Activated CD4-positive, alpha-beta T cell treated with anti-CD3 and anti-CD28 coated beads, Interleukin-2, amount 10 ng/mL, durations not matched to agents 24 days and 14 days (primary cell): ENCODE data around the gene RTN4RL2. TPM values are rescaled to one million over a fixed set of nuclear protein-coding genes. Genes with fewer than 3 reads are reported as not detected.
"Not testable (repeated sequence)": the region's sequence is repeated elsewhere in the genome, so short reads cannot be mapped to it uniquely, and the experiment has no call there.

Source experiments
- DNase-seq: peaks from one replicate; pipeline ENCODE4 v3.0.0; 2022
- H3K27ac Mint-ChIP-seq: one replicate; pipeline ENCODE4 v1.8.0; 2022; ENCODE audit warnings: mild to moderate bottlenecking, mixed read lengths
- H3K27me3 Mint-ChIP-seq: one replicate; pipeline ENCODE4 v1.8.0; 2022; ENCODE audit warnings: mixed read lengths
- H3K36me3 Mint-ChIP-seq: one replicate; pipeline ENCODE4 v1.8.0; 2022; ENCODE audit warnings: low read depth, mild to moderate bottlenecking, mixed read lengths
- H3K4me1 Mint-ChIP-seq: one replicate; pipeline ENCODE4 v1.8.0; 2021; ENCODE audit warnings: mixed read lengths
- H3K4me3 Mint-ChIP-seq: one replicate; pipeline ENCODE4 v1.8.0; 2022; ENCODE audit warnings: mild to moderate bottlenecking, moderate library complexity, mixed read lengths
- H3K9me3 Mint-ChIP-seq: one replicate; pipeline ENCODE4 v1.8.0; 2021; ENCODE audit warnings: mixed read lengths
- intact Hi-C: fragments of 100-400 bp; cut with micrococcal nuclease; formaldehyde crosslinking; loops from one replicate; pipeline ENCODE4 v1.15.1; 2023
- total RNA-seq: library from RNA; stranded (reverse); gene quantifications from 2 replicates; pipeline ENCODE4 v1.2.3, GENCODE V29; 2022

Gene RTN4RL2
- total RNA-seq, 1 donor from 2014 or later: 0.23 TPM

GRCh38 chr11:57439786-57440185, 20.5 kb upstream of the RTN4RL2 start:
- H3K27ac Mint-ChIP-seq: no peak overlapping the region
- intact Hi-C loops: no loop called here

DNA sequence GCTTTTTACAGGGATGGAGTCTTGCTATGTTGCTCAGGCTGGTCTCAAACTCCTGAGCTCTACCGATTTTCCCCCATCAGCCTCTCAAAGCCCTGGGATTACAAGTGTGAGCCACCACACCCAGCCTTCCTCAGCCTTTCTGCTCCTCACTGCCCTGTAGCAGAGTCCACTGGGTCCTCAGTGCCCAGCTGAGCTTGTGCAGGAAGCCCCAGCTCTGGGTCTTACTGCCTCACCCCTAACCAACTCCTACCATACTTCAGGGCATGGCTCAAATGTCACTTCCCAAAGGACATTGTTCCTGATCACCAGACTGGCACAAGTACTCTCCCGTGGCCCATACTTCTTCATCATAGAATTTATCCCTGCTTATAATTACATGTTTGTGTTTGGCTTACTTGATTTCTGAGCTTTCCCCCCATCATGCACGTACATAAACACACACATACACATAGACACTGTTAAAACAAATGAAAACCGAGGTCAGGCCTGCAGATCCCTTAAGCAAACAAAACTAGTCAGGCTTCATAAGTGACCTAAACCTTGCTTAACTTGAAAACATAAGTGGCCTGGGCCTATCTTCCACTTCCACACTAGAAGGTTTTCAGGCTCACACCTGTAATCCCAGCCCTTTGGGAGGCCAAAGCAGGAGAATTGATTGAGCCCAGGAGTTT, 19.4 kb upstream of the RTN4RL2 start:
- Mint-ChIP-seq H3K27ac (no peak overlapping the region), H3K36me3 (no peaks in the 10 kb centered on the region), H3K4me1 (no peaks in the 10 kb centered on the region), H3K9me3 (no peaks in the 10 kb centered on the region), H3K4me3 (no peak overlapping the region), H3K27me3 (peaks cover 5% of the 10 kb centered on the region)
- intact Hi-C loops: no loop called here
- DNase-seq: no peak

More at GRCh38 chr11:57439786-57440185, 20.5 kb upstream of the RTN4RL2 start:
- no peak for DNase-seq
- H3K36me3 Mint-ChIP-seq: no peaks in the 10 kb centered on the region
- H3K4me3 Mint-ChIP-seq: no peak overlapping the region
- H3K4me1 Mint-ChIP-seq: no peaks in the 10 kb centered on the region
- peaks cover 6% of the 10 kb centered on the region for H3K27me3 Mint-ChIP-seq
- no peaks in the 10 kb centered on the region for H3K9me3 Mint-ChIP-seq

DNA sequence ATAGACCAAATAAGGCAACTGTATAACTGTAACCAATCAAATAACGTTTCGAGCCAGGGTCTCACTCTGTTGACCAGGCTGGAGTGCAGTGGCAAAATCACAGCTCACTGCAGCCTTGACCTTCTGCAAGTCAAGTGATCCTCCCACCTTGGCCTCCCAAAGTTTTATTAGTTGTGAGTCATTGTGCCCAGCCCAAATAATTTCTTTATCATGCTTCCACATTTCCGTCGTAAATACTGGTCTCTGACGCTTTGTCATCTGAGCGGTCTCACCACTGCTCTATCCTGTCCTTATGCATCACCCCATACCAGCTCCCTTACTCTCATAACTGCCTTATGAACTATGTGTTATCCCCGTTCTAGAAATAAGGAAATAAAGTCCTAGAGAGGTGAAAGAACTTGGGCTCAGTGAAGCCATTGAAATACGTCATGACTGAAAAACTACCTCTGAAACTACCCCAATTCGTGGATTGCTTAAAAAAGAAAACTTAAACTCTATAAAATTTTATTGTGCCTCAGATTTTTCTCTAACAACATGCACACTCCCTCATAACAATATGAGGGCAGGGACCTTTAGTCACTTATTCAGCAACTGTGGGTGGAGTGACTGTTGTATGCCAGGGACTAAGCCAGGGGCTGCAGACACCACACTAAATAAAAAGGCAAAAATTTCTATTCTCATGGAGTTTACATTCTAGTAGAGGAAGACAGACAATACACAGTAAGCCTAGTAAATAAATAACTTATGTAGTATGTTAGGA, 15.8 kb upstream of the RTN4RL2 start:
- Mint-ChIP-seq H3K36me3 (no peaks in the 10 kb centered on the region), H3K27me3 (peaks cover 16% of the 10 kb centered on the region), H3K9me3 (no peaks in the 10 kb centered on the region), H3K4me1 (peaks cover 3% of the 10 kb centered on the region), H3K4me3 (no peak overlapping the region), H3K27ac (no peak overlapping the region)
- intact Hi-C loops: no loop called here
- no peak for DNase-seq

- H3K9me3 Mint-ChIP-seq, H3K27ac Mint-ChIP-seq, H3K4me3 Mint-ChIP-seq, H3K36me3 Mint-ChIP-seq, DNase-seq, intact Hi-C loops, H3K4me1 Mint-ChIP-seq: not testable (repeated sequence)
- H3K27me3 Mint-ChIP-seq: peaks cover 19% of the 10 kb centered on the region
Measured at GRCh38 chr11:57445122-57445394, 15.3 kb upstream of the RTN4RL2 start.

GRCh38 chr11:57446055-57446454, 14.3 kb upstream of the RTN4RL2 start:
- intact Hi-C loops: no loop called here
- Mint-ChIP-seq H3K4me3 (no peak overlapping the region), H3K9me3 (no peaks in the 10 kb centered on the region), H3K4me1 (peaks cover 3% of the 10 kb centered on the region), H3K27ac (no peak overlapping the region), H3K27me3 (peaks cover 19% of the 10 kb centered on the region), H3K36me3 (no peaks in the 10 kb centered on the region)
- no peak for DNase-seq

DNA sequence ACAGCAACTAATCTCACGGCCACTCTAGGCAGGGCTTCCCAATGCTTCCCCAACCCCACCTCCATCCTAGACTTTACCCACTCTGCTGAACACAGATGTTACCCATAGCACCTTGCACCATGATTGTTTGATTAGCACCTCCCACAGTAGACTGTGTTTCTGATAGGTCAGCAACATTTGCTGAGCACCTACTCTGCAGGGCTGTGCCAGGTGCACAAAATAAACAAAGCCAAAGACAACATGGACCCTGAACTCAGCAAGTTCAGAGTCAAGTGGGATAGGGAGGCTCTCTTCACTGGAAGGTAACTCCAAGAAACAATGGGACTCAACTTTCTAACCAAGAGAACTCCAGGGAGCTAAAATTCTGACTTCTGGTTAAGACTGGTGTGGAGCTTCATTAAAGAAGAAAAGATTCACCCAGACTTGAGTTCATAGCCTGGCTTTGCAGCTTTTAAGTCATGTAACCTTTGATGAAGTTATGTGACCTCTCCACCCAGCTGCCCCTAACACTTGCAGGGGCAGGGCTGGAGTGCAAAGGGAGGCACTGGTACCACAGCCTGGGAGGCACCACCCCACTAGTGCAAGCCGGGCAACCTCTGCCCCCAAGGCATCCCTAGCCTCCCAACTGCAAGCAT, 6.7 kb upstream of the RTN4RL2 start:
- Mint-ChIP-seq H3K36me3 (no peaks in the 10 kb centered on the region), H3K4me1 (peaks cover 12% of the 10 kb centered on the region), H3K4me3 (no peak overlapping the region), H3K27ac (no peak overlapping the region), H3K27me3 (peaks cover 36% of the 10 kb centered on the region), H3K9me3 (no peaks in the 10 kb centered on the region)
- intact Hi-C loops: no loop called here
- no peak for DNase-seq

DNA sequence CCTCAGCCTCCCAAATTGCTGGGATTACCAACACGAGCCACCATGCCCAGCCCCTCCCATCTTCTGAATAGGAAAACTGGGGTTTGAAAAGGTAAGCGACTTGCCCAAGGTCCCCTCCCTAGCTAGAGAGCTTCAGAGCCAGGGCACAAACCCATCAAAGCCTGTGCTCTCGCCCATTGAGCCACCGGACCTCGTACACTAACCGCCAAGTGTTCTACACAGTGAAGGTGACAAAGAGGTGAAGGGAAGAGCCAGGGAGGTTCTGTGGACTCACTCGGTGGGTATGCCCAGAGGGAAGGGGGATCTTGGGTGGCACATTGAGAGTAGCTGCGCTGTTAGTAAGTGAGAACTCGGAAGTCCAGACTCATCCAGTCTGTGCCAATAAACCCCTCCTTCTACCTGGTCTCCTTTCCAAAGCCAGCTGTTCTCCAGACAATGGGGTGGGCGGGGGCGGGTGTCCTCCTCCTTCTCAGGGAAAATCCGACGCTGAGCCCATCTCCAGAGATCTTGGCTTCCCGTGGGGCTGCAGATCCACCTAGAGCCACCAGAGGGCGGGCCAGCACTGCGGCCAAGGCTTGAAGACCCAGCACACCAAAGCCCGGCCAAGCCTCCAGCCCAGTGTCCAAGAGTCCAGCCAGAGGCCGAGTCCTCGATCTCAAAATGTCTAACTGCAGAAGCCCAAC, 3.2 kb upstream of the RTN4RL2 start:
- H3K4me3 Mint-ChIP-seq: peak overlapping the region; percentile 62
- H3K36me3 Mint-ChIP-seq: no peaks in the 10 kb centered on the region
- H3K27ac Mint-ChIP-seq: peak overlapping the region; percentile 29
- peaks cover 52% of the 10 kb centered on the region for H3K27me3 Mint-ChIP-seq
- no peaks in the 10 kb centered on the region for H3K9me3 Mint-ChIP-seq
- peak; percentile 93 for DNase-seq
- intact Hi-C loops: loop anchor here (1.0 to 2.0 kb wide), 4 partner anchors 23 to 112 kb away; partner anchors contain the start of gene SLC43A1
- H3K4me1 Mint-ChIP-seq: peaks cover 26% of the 10 kb centered on the region

GRCh38 chr11:57457643-57458023, 2.7 kb upstream of the RTN4RL2 start:
- H3K4me3 Mint-ChIP-seq: peak overlapping the region; percentile 62
- H3K4me1 Mint-ChIP-seq: peaks cover 26% of the 10 kb centered on the region
- H3K27me3 Mint-ChIP-seq: peaks cover 50% of the 10 kb centered on the region
- no peak for DNase-seq
- intact Hi-C loops: loop anchor here (1.0 to 2.0 kb wide), 6 partner anchors 23 to 183 kb away; partner anchors contain the start of gene SLC43A1
- no peaks in the 10 kb centered on the region for H3K36me3 Mint-ChIP-seq
- H3K27ac Mint-ChIP-seq: peak overlapping the region; percentile 29
- no peaks in the 10 kb centered on the region for H3K9me3 Mint-ChIP-seq

DNA sequence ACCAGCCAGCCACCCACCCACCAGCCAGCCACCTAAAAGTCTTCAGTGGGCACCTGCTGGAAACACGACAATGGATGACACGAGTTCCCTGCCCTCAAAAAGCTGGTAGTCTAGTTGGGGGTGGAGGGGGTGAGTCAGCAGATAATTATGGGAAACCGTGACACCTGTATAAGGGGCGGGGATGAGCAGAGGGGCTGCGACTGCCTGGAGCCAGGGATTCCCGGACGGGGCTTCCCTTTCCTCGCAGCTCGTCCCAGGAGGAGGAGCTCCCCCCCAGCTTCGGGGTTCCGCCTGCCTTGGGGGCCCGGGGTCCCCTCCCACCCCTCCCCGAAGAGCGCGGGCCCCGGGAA, 2.3 kb upstream of the RTN4RL2 start:
- no peak overlapping the region for H3K27ac Mint-ChIP-seq
- peak overlapping the region; percentile 84 for H3K4me3 Mint-ChIP-seq
- no peaks in the 10 kb centered on the region for H3K9me3 Mint-ChIP-seq
- peaks cover 51% of the 10 kb centered on the region for H3K27me3 Mint-ChIP-seq
- H3K36me3 Mint-ChIP-seq: no peaks in the 10 kb centered on the region
- intact Hi-C loops: loop anchor here (2.0 kb wide), 2 partner anchors 33 to 183 kb away; no protein-coding TSS in a partner anchor
- H3K4me1 Mint-ChIP-seq: peaks cover 26% of the 10 kb centered on the region
- peak; percentile 64 for DNase-seq

DNA sequence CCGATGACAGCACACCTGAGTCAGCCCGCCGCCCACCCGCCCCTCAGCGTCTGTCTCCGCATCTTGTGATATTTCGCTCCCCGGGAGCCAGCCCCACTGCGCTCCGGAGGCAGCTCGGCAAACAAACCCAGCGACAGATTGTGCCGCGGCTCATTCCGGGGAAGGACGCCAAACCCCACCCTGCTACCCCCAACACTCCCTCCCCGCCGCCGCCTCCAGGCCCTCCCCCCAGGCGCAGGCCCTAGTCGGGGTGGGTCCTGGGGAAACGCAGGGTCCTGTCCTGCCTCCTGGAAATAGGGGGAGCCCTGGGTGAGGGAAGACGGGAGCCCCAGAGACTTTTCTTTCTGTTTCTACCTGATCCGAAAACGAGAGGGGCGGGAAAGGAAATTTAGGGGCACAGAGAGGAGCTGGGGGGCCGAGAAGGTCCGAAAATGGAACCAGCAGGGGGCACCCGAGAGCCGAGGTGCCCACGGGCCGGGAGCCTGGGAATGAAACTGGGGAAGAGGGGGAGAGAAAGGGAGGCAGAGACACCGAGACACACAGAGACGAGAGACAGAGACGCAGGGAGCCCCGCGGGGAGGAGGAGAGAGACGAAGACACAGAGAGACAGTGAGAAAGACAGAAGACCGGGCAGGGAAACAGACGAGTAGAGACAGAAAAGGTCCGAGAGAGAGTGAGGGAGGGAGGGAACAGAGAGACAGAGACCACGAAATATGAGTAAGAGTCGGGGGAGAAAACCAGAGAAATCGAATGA, 1.7 kb upstream of the RTN4RL2 start:
- DNase-seq: peak; percentile 84
- no peaks in the 10 kb centered on the region for H3K36me3 Mint-ChIP-seq
- intact Hi-C loops: loop anchor here (2.0 kb wide), 2 partner anchors 34 to 182 kb away; no protein-coding TSS in a partner anchor
- H3K27ac Mint-ChIP-seq: peak overlapping the region; percentile 1
- H3K9me3 Mint-ChIP-seq: no peaks in the 10 kb centered on the region
- H3K4me1 Mint-ChIP-seq: peaks cover 26% of the 10 kb centered on the region
- H3K27me3 Mint-ChIP-seq: peaks cover 54% of the 10 kb centered on the region
- peak overlapping the region; percentile 84 for H3K4me3 Mint-ChIP-seq

DNA sequence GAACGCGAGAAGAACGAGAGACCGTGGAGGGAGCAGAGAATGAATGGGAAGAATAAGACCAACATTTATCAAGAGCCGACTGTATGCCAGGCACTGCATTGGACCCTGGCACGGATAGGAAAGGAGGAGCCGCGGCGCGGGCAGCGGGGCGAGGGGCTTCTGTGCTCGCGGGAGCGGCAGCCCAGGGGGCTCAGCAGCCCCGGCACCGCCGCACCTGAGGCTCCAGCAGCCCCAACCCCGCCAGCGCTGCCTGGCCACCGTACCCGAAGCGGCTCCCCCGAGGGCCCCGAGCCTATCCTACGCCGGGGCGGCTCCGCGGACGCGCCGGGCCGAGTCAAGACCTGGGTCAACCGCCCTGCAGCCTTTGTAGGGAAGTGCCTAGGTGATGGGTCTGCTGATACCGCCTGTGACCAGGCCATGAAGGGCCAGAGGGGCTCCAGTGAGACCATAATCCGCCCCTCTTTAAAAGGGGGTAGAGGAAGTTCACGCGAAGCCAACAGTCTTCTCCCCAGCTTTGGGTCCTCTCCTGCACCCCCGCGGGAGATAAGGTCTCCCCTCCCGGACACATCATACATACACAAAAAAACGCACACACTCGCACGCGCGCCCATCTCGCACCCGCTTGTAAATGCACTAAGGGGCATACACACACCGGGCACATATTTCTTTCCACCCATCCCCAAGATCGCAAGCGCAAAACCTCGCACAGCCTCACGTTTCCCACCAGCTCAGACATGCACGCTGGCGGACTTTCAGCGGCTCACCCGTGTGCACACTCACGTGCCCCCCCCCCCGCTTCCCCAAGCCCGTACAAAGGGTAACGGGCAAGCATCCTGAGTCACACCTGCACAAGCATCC, 935 bp upstream of the RTN4RL2 start:
- peak; percentile 73 for DNase-seq
- Mint-ChIP-seq H3K4me1 (peaks cover 26% of the 10 kb centered on the region), H3K9me3 (no peaks in the 10 kb centered on the region), H3K4me3 (peak overlapping the region; percentile 84), H3K36me3 (no peaks in the 10 kb centered on the region), H3K27ac (peak overlapping the region; percentile 7), H3K27me3 (peaks cover 57% of the 10 kb centered on the region)
- intact Hi-C loops: loop anchor here (2.0 kb wide), 2 partner anchors 35 to 181 kb away; no protein-coding TSS in a partner anchor

DNA sequence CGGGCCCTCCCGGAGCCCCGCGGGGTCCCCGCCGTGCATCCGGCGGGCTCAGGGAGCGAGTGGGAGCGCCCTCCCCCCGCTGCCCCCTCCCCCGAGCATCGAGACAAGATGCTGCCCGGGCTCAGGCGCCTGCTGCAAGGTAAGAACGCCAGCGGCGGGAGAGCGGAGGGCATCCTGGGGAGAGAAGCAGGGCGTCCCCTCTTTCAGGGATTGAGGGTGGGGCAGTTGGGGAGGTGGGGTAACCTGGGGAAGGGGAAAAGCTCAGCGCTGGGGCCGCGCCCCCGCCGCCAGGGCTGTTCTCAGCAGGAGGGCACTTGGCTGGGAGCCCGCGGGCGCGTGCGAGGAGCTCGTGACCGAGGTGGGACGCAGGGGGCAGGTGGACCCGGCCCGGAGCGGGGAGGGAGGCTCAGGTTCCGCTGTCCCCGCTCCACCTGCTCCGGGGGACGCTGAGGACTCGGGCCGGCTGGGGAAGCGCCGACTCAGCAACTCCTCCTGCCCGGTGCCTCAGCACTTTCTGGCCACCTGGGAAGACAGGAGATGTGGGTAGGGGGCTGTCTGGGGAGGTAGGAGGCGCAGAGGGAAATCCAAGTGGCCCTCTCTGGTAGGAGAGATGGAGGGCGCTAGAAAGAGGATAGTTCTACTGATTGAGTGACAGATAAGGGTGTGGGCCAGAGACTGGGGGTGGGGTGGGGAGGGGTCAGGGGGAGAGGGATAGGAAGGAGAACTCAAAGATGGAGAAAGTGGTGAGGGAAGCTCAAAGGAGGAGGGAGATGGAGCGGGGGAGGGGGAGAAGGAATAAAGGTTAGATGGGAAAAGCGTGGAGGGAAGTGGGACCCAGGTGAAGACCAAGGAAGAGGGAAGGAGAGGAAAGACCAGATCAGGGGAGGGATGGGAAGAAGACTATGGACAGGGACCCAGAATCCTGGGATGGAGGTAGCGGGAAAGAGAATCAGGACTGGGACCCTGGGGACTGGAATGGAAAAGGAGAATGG, 726 bp downstream of the RTN4RL2 start:
- intact Hi-C loops: no loop called here
- Mint-ChIP-seq H3K27ac (no peak overlapping the region), H3K4me3 (peak overlapping the region; percentile 56), H3K9me3 (no peaks in the 10 kb centered on the region), H3K27me3 (peaks cover 52% of the 10 kb centered on the region), H3K4me1 (peaks cover 26% of the 10 kb centered on the region), H3K36me3 (no peaks in the 10 kb centered on the region)
- no peak for DNase-seq
